GM19043 (cell line): Measurements from ENCODE around the gene PCDH9.
"Not testable (repeated sequence)": the region's sequence is repeated elsewhere in the genome, so short reads cannot be mapped to it uniquely, and the experiment has no call there.

Experiments
- ATAC-seq: cut with Tn5 transposase; IDR thresholded peaks from one replicate; pipeline ENCODE4 v1.9.1; 2021; ENCODE audit warnings: low read depth; ENCODE audit not compliant: unreplicated experiment

PCDH9 gene

GRCh38 chr13:66937423-66937822 lies 292.7 kb downstream of the PCDH9 start:
- no peak for ATAC-seq

- ATAC-seq: no peak
These were observed 296.1 kb downstream of the PCDH9 start for GRCh38 chr13:66933994-66934393.

- ATAC-seq: no peak
These were observed 296.6 kb downstream of the PCDH9 start for GRCh38 chr13:66933527-66933926.

GRCh38 chr13:66927562-66927961 lies 302.6 kb downstream of the PCDH9 start:
- no peak for ATAC-seq

GRCh38 chr13:66926851-66927524 lies 303.1 kb downstream of the PCDH9 start:
- no peak for ATAC-seq

- no peak for ATAC-seq
These were observed 303.8 kb downstream of the PCDH9 start for GRCh38 chr13:66926200-66926850.

GRCh38 chr13:66922444-66922843 lies 307.7 kb downstream of the PCDH9 start:
- no peak for ATAC-seq

- no peak for ATAC-seq
These were observed 308.7 kb downstream of the PCDH9 start for GRCh38 chr13:66921437-66921836.

- no peak for ATAC-seq
These were observed 314.4 kb downstream of the PCDH9 start for GRCh38 chr13:66915596-66916185.

- no peak for ATAC-seq
These were observed 316.0 kb downstream of the PCDH9 start for GRCh38 chr13:66914155-66914554.

- ATAC-seq: no peak
These were observed 318.7 kb downstream of the PCDH9 start for GRCh38 chr13:66911411-66911939.

- no peak for ATAC-seq
These were observed 330.2 kb downstream of the PCDH9 start for GRCh38 chr13:66899955-66900354.

- no peak for ATAC-seq
These were observed 333.2 kb downstream of the PCDH9 start for GRCh38 chr13:66896933-66897332.

- ATAC-seq: no peak
These were observed 334.4 kb downstream of the PCDH9 start for GRCh38 chr13:66895780-66896179.

GRCh38 chr13:66895320-66895719 lies 334.8 kb downstream of the PCDH9 start:
- no peak for ATAC-seq

GRCh38 chr13:66888698-66889097 lies 341.4 kb downstream of the PCDH9 start:
- no peak for ATAC-seq

- ATAC-seq: peak; percentile 87
These were observed 343.0 kb downstream of the PCDH9 start for GRCh38 chr13:66887088-66887487.

GRCh38 chr13:66886264-66886663 lies 343.9 kb downstream of the PCDH9 start:
- ATAC-seq: no peak

- not testable (repeated sequence) for ATAC-seq
These were observed 349.0 kb downstream of the PCDH9 start for GRCh38 chr13:66881170-66881569.

GRCh38 chr13:66879988-66880387 lies 350.1 kb downstream of the PCDH9 start:
- no peak for ATAC-seq

- ATAC-seq: no peak
These were observed 354.9 kb downstream of the PCDH9 start for GRCh38 chr13:66875264-66875663.

GRCh38 chr13:66864627-66865026 lies 365.5 kb downstream of the PCDH9 start:
- ATAC-seq: no peak
